ENCODE data around the gene DPM1.

The DPM1 gene

GRCh38 chr20:50885781-50886180 lies 72.6 kb downstream of the DPM1 start:
- TF ChIP-seq CTCF (IDR thresholded peaks at IDR 0.05; ENCODE audit: low read depth, low read length), result no peak
- H3K4me3 ChIP-seq (ENCODE audit: low read depth, low read length), result no peak overlapping the region
- in situ Hi-C loops (cut with HindIII; ENCODE audit: low sequenced_read_pairs), result no loop called here
- no peak for DNase-seq (ENCODE audit: low read depth, low spot score)

- no peak for TF ChIP-seq CTCF (IDR thresholded peaks at IDR 0.05; ENCODE audit: low read depth, low read length)
- in situ Hi-C loops (cut with HindIII; ENCODE audit: low sequenced_read_pairs), result no loop called here
- no peak for DNase-seq (ENCODE audit: low read depth, low spot score)
These were observed 73.3 kb downstream of the DPM1 start for GRCh38 chr20:50885068-50885467.

More at GRCh38 chr20:50885068-50885467, 73.3 kb downstream of the DPM1 start:
- no peak overlapping the region for H3K4me3 ChIP-seq (ENCODE audit: low read depth, low read length)
